A549 (cell line): ENCODE data around the gene EIF1B.

Source experiments
- CEBPB ChIP-seq, 2 experiments: fragments of >200 bp in 1 of 2; sonication (Bioruptor Twin) in 1 of 2; formaldehyde crosslinking in 1 of 2; IDR thresholded peaks; 2 replicates each; pipeline ENCODE4 v1.6.1; 2012 to 2016
- CHD2 ChIP-seq: fragments of 150-350 bp; IDR thresholded peaks from 2 replicates; pipeline ENCODE4 v1.6.1; 2014; ENCODE audit warnings: low read length; ENCODE audit not compliant: partially characterized antibody
- HOXA7 ChIP-seq: fragments of 250-450 bp; sonication (Bioruptor Pico); IDR thresholded peaks from 2 replicates; pipeline ENCODE4 v1.5.0; 2020; ENCODE audit warnings: mild to moderate bottlenecking, moderate library complexity
- JUNB ChIP-seq: fragments of >200 bp; sonication (Bioruptor Twin); formaldehyde crosslinking; IDR thresholded peaks from 2 replicates; pipeline ENCODE4 v1.6.1; 2016
- MAFK ChIP-seq: fragments of 450-650 bp; IDR thresholded peaks from 2 replicates; pipeline ENCODE4 v1.6.1; 2014; ENCODE audit not compliant: partially characterized antibody
- MAZ ChIP-seq: fragments of 150-350 bp; IDR thresholded peaks from 2 replicates; pipeline ENCODE4 v1.6.1; 2014; ENCODE audit warnings: antibody characterized with exemption, low read depth, low read length, borderline replicate concordance
- NR3C1 ChIP-seq: fragments of >200 bp; sonication (Bioruptor Twin); formaldehyde crosslinking; IDR thresholded peaks from 3 replicates; pipeline ENCODE4 v1.6.1; 2017
- POLR2A ChIP-seq: IDR thresholded peaks from 2 replicates; pipeline ENCODE4 v1.6.1; 2012; ENCODE audit warnings: mild to moderate bottlenecking, low read length
- SMC3 ChIP-seq: fragments of >200 bp; sonication (Bioruptor Twin); formaldehyde crosslinking; IDR thresholded peaks from 3 replicates; pipeline ENCODE4 v1.6.1; 2018; ENCODE audit warnings: inconsistent platforms
- ZFP36 ChIP-seq: fragments of 450-650 bp; IDR thresholded peaks from 2 replicates; pipeline ENCODE4 v1.6.1; 2014; ENCODE audit warnings: borderline replicate concordance; ENCODE audit not compliant: partially characterized antibody
- TF ChIP-seq, protein P1 (sequence below): fragments of >200 bp; sonication (Bioruptor Twin); formaldehyde crosslinking; IDR thresholded peaks from 3 replicates; pipeline ENCODE4 v1.5.1; 2016
- TF ChIP-seq, protein P2 (sequence below): fragments of 200-600 bp; sonication (generic); IDR thresholded peaks from 2 replicates; pipeline ENCODE4 v1.6.1; 2016; ENCODE audit warnings: antibody characterized with exemption, mild to moderate bottlenecking, moderate library complexity
- TF ChIP-seq, protein P3 (sequence below): fragments of 250-450 bp; sonication (Bioruptor Pico); IDR thresholded peaks from 2 replicates; pipeline ENCODE4 v1.5.0; 2021; ENCODE audit warnings: mild to moderate bottlenecking, moderate library complexity, borderline replicate concordance
- TF ChIP-seq, protein P4 (sequence below): fragments of >200 bp; sonication (Bioruptor Twin); formaldehyde crosslinking; IDR thresholded peaks from 3 replicates; pipeline ENCODE4 v1.6.1; 2016

DNA sequence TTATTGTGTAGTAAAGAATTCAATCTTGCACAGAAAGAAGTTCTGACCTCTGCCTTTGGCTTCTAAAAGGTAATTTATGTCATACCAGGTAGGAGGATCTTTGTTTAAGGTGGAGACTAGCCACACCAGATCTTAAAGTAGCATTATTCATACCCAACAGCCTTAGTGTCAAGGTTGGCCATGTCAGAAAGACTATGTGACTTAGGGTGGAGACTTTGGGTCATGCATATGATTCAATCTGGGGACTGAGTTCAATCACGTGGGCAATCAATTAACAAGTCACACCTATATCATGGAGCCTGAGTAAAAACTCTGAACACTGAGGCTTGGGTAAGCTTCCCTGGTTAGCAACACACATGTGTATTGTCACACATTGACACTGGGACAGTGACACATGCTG, 48.9 kb downstream of the EIF1B start:
- no peak for TF ChIP-seq CEBPB (IDR thresholded peaks at IDR 0.05)
- TF ChIP-seq ZFP36 = no peak
- TF ChIP-seq, protein P1, sequence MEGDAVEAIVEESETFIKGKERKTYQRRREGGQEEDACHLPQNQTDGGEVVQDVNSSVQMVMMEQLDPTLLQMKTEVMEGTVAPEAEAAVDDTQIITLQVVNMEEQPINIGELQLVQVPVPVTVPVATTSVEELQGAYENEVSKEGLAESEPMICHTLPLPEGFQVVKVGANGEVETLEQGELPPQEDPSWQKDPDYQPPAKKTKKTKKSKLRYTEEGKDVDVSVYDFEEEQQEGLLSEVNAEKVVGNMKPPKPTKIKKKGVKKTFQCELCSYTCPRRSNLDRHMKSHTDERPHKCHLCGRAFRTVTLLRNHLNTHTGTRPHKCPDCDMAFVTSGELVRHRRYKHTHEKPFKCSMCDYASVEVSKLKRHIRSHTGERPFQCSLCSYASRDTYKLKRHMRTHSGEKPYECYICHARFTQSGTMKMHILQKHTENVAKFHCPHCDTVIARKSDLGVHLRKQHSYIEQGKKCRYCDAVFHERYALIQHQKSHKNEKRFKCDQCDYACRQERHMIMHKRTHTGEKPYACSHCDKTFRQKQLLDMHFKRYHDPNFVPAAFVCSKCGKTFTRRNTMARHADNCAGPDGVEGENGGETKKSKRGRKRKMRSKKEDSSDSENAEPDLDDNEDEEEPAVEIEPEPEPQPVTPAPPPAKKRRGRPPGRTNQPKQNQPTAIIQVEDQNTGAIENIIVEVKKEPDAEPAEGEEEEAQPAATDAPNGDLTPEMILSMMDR = no peak
- no peak for TF ChIP-seq SMC3
- TF ChIP-seq, protein P2, sequence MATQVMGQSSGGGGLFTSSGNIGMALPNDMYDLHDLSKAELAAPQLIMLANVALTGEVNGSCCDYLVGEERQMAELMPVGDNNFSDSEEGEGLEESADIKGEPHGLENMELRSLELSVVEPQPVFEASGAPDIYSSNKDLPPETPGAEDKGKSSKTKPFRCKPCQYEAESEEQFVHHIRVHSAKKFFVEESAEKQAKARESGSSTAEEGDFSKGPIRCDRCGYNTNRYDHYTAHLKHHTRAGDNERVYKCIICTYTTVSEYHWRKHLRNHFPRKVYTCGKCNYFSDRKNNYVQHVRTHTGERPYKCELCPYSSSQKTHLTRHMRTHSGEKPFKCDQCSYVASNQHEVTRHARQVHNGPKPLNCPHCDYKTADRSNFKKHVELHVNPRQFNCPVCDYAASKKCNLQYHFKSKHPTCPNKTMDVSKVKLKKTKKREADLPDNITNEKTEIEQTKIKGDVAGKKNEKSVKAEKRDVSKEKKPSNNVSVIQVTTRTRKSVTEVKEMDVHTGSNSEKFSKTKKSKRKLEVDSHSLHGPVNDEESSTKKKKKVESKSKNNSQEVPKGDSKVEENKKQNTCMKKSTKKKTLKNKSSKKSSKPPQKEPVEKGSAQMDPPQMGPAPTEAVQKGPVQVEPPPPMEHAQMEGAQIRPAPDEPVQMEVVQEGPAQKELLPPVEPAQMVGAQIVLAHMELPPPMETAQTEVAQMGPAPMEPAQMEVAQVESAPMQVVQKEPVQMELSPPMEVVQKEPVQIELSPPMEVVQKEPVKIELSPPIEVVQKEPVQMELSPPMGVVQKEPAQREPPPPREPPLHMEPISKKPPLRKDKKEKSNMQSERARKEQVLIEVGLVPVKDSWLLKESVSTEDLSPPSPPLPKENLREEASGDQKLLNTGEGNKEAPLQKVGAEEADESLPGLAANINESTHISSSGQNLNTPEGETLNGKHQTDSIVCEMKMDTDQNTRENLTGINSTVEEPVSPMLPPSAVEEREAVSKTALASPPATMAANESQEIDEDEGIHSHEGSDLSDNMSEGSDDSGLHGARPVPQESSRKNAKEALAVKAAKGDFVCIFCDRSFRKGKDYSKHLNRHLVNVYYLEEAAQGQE = no peak
- TF ChIP-seq HOXA7 (CRISPR knock-in tag) = no peak
- TF ChIP-seq MAFK = no peak
- no peak for TF ChIP-seq POLR2A
- TF ChIP-seq CHD2 = no peak
- TF ChIP-seq, protein P3, sequence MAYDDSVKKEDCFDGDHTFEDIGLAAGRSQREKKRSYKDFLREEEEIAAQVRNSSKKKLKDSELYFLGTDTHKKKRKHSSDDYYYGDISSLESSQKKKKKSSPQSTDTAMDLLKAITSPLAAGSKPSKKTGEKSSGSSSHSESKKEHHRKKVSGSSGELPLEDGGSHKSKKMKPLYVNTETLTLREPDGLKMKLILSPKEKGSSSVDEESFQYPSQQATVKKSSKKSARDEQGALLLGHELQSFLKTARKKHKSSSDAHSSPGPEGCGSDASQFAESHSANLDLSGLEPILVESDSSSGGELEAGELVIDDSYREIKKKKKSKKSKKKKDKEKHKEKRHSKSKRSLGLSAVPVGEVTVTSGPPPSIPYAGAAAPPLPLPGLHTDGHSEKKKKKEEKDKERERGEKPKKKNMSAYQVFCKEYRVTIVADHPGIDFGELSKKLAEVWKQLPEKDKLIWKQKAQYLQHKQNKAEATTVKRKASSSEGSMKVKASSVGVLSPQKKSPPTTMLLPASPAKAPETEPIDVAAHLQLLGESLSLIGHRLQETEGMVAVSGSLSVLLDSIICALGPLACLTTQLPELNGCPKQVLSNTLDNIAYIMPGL = no peak
- TF ChIP-seq MAZ = no peak
- no peak for TF ChIP-seq JUNB
- TF ChIP-seq, protein P4, sequence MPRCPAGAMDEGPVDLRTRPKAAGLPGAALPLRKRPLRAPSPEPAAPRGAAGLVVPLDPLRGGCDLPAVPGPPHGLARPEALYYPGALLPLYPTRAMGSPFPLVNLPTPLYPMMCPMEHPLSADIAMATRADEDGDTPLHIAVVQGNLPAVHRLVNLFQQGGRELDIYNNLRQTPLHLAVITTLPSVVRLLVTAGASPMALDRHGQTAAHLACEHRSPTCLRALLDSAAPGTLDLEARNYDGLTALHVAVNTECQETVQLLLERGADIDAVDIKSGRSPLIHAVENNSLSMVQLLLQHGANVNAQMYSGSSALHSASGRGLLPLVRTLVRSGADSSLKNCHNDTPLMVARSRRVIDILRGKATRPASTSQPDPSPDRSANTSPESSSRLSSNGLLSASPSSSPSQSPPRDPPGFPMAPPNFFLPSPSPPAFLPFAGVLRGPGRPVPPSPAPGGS = no peak
- no peak for TF ChIP-seq NR3C1
